OCI-LY1 (cell line): ENCODE data around the gene MED27.

ENCODE experiments used
- EZH2 ChIP-seq: fragments of 200-600 bp; sonication (generic), shearing (Covaris generic); IDR thresholded peaks from 2 replicates; pipeline ENCODE4 v1.8.0; 2017; ENCODE audit warnings: borderline replicate concordance, mixed run types, mild to moderate bottlenecking, antibody characterized with exemption, low read length, moderate library complexity, mixed read lengths
- TF ChIP-seq, protein P1 (sequence below): fragments of 200-600 bp; sonication (generic), shearing (Covaris generic); IDR thresholded peaks from 2 replicates; pipeline ENCODE4 v1.5.1; 2017; ENCODE audit warnings: mild to moderate bottlenecking, antibody characterized with exemption, low read length, moderate library complexity, mixed read lengths

DNA sequence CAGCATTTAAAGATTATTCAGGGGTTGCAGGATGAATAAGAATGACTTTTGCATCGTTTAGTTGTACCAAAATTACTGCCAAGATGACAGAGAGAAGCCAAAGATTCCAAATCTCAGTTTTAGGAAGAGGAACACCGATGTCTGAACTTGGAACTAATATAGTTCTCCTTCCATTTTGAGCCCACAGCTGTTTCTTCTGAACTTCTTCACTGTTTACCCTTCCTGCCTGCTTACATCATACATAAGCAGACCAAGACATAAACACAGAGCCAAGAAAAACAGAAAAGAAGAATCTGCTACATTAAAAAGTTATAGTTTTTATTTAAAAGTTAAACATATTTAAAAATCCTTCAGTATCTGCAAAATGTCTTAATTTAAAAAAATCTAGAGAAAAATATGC, 192.8 kb downstream of the MED27 start:
- TF ChIP-seq, protein P1, sequence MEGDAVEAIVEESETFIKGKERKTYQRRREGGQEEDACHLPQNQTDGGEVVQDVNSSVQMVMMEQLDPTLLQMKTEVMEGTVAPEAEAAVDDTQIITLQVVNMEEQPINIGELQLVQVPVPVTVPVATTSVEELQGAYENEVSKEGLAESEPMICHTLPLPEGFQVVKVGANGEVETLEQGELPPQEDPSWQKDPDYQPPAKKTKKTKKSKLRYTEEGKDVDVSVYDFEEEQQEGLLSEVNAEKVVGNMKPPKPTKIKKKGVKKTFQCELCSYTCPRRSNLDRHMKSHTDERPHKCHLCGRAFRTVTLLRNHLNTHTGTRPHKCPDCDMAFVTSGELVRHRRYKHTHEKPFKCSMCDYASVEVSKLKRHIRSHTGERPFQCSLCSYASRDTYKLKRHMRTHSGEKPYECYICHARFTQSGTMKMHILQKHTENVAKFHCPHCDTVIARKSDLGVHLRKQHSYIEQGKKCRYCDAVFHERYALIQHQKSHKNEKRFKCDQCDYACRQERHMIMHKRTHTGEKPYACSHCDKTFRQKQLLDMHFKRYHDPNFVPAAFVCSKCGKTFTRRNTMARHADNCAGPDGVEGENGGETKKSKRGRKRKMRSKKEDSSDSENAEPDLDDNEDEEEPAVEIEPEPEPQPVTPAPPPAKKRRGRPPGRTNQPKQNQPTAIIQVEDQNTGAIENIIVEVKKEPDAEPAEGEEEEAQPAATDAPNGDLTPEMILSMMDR, result no peak
- no peak for TF ChIP-seq EZH2
